ENCODE results near the gene CDKAL1.

- TF ChIP-seq POLR2A (IDR thresholded peaks at IDR 0.05) (no peak), CTCF (IDR thresholded peaks at IDR 0.05) (no peak), POLR2AphosphoS5 (IDR thresholded peaks at IDR 0.05) (no peak)
Measured at GRCh38 chr6:20791074-20791473, 256.8 kb downstream of the CDKAL1 start.
